Measurements from ENCODE around the gene ITSN1. TPM values are rescaled to one million over a fixed set of nuclear protein-coding genes. Genes with fewer than 3 reads are reported as not detected.
A peak's percentile ranks its signal among the peaks of the same experiment; 100 is the strongest.

ITSN1 gene
- total RNA-seq, 2 experiments from 2014 or later, result 2.2 to 2.6 TPM

- Mint-ChIP-seq H3K27ac (no peak overlapping the region), H3K27me3 (ENCODE audit: low read depth) (no peaks in the 10 kb centered on the region), H3K9me3 (no peaks in the 10 kb centered on the region), H3K4me3 (peak overlapping the region; percentile 57), H3K4me1 (ENCODE audit: low read depth) (peaks cover 11% of the 10 kb centered on the region), H3K36me3 (ENCODE audit: low read depth) (no peaks in the 10 kb centered on the region)
- DNase-seq, result no peak
- CTCF ChIA-PET, result interaction anchor here (0.6 to 1.1 kb wide), 4 partner anchors 46 to 289 kb away, joined by 3 to 5 read pairs (median 3); no protein-coding TSS in a partner anchor
- intact Hi-C loops (cut with micrococcal nuclease), result no loop called here
Measured at GRCh38 chr21:33895356-33895755, 253.1 kb downstream of the ITSN1 start.

- H3K9me3 Mint-ChIP-seq, result no peaks in the 10 kb centered on the region
- no peak overlapping the region for H3K27ac Mint-ChIP-seq
- intact Hi-C loops (cut with micrococcal nuclease), result no loop called here
- no peak for DNase-seq
- H3K27me3 Mint-ChIP-seq (ENCODE audit: low read depth), result no peaks in the 10 kb centered on the region
- H3K36me3 Mint-ChIP-seq (ENCODE audit: low read depth), result peaks cover 4% of the 10 kb centered on the region
- H3K4me3 Mint-ChIP-seq, result no peak overlapping the region
- CTCF ChIA-PET, result interaction anchor here (0.7 kb wide), 1 partner anchor 291 kb away, joined by 3 read pairs; no protein-coding TSS in a partner anchor
- peaks cover 11% of the 10 kb centered on the region for H3K4me1 Mint-ChIP-seq (ENCODE audit: low read depth)
Measured at GRCh38 chr21:33896691-33897090, 254.4 kb downstream of the ITSN1 start.

- intact Hi-C loops (cut with micrococcal nuclease), result no loop called here
- Mint-ChIP-seq H3K4me1 (ENCODE audit: low read depth) (peaks cover 11% of the 10 kb centered on the region), H3K36me3 (ENCODE audit: low read depth) (peaks cover 6% of the 10 kb centered on the region), H3K27ac (no peak overlapping the region), H3K4me3 (no peak overlapping the region), H3K9me3 (no peaks in the 10 kb centered on the region), H3K27me3 (ENCODE audit: low read depth) (no peaks in the 10 kb centered on the region)
- CTCF ChIA-PET, result no interaction called here
- DNase-seq, result no peak
Measured at GRCh38 chr21:33897098-33897497, 254.8 kb downstream of the ITSN1 start.

- H3K27me3 Mint-ChIP-seq (ENCODE audit: low read depth), result no peaks in the 10 kb centered on the region
- DNase-seq, result no peak
- H3K27ac Mint-ChIP-seq, result no peak overlapping the region
- peaks cover 11% of the 10 kb centered on the region for H3K4me1 Mint-ChIP-seq (ENCODE audit: low read depth)
- H3K4me3 Mint-ChIP-seq, result no peak overlapping the region
- intact Hi-C loops (cut with micrococcal nuclease), result no loop called here
- peaks cover 10% of the 10 kb centered on the region for H3K36me3 Mint-ChIP-seq (ENCODE audit: low read depth)
- H3K9me3 Mint-ChIP-seq, result no peaks in the 10 kb centered on the region
- CTCF ChIA-PET, result interaction anchor here (0.7 kb wide), 1 partner anchor 470 kb away, joined by 4 read pairs; no protein-coding TSS in a partner anchor
Measured at GRCh38 chr21:33897739-33898138, 255.4 kb downstream of the ITSN1 start.

- CTCF ChIA-PET, result no interaction called here
- Mint-ChIP-seq H3K4me1 (ENCODE audit: low read depth) (peaks cover 11% of the 10 kb centered on the region), H3K27me3 (ENCODE audit: low read depth) (no peaks in the 10 kb centered on the region)
Measured at GRCh38 chr21:33898586-33898985, 256.3 kb downstream of the ITSN1 start.

GRCh38 chr21:33899199-33899598, 256.9 kb downstream of the ITSN1 start:
- Mint-ChIP-seq H3K4me3 (no peak overlapping the region), H3K27me3 (ENCODE audit: low read depth) (no peaks in the 10 kb centered on the region), H3K4me1 (ENCODE audit: low read depth) (peaks cover 11% of the 10 kb centered on the region), H3K36me3 (ENCODE audit: low read depth) (peaks cover 17% of the 10 kb centered on the region), H3K27ac (no peak overlapping the region), H3K9me3 (no peaks in the 10 kb centered on the region)
- no peak for DNase-seq
- CTCF ChIA-PET, result no interaction called here
- intact Hi-C loops (cut with micrococcal nuclease), result no loop called here

More at GRCh38 chr21:33898586-33898985, 256.3 kb downstream of the ITSN1 start:
- Mint-ChIP-seq H3K4me3 (no peak overlapping the region), H3K27ac (no peak overlapping the region), H3K36me3 (ENCODE audit: low read depth) (peaks cover 17% of the 10 kb centered on the region), H3K9me3 (no peaks in the 10 kb centered on the region)
- DNase-seq, result no peak
- intact Hi-C loops (cut with micrococcal nuclease), result no loop called here

- peak; percentile 23 for DNase-seq
- intact Hi-C loops (cut with micrococcal nuclease), result no loop called here
- Mint-ChIP-seq H3K4me1 (ENCODE audit: low read depth) (no peaks in the 10 kb centered on the region), H3K9me3 (no peaks in the 10 kb centered on the region), H3K27me3 (ENCODE audit: low read depth) (no peaks in the 10 kb centered on the region), H3K4me3 (no peak overlapping the region), H3K27ac (no peak overlapping the region), H3K36me3 (ENCODE audit: low read depth) (peaks cover 28% of the 10 kb centered on the region)
- CTCF ChIA-PET, result interaction anchor here (0.9 kb wide), 1 partner anchor 296 kb away, joined by 3 read pairs; no protein-coding TSS in a partner anchor
Measured at GRCh38 chr21:33901412-33902288, 259.3 kb downstream of the ITSN1 start.

GRCh38 chr21:33902349-33902748, 260.0 kb downstream of the ITSN1 start:
- H3K9me3 Mint-ChIP-seq, result no peaks in the 10 kb centered on the region
- peaks cover 35% of the 10 kb centered on the region for H3K36me3 Mint-ChIP-seq (ENCODE audit: low read depth)
- H3K4me1 Mint-ChIP-seq (ENCODE audit: low read depth), result no peaks in the 10 kb centered on the region
- DNase-seq, result no peak
- H3K27me3 Mint-ChIP-seq (ENCODE audit: low read depth), result no peaks in the 10 kb centered on the region
- intact Hi-C loops (cut with micrococcal nuclease), result no loop called here
- no peak overlapping the region for H3K27ac Mint-ChIP-seq
- no peak overlapping the region for H3K4me3 Mint-ChIP-seq
- CTCF ChIA-PET, result interaction anchor here (0.6 to 1.1 kb wide), 3 partner anchors 21 to 296 kb away, joined by 3 to 4 read pairs (median 3); no protein-coding TSS in a partner anchor

- Mint-ChIP-seq H3K9me3 (no peaks in the 10 kb centered on the region), H3K27ac (no peak overlapping the region), H3K4me3 (no peak overlapping the region), H3K27me3 (ENCODE audit: low read depth) (no peaks in the 10 kb centered on the region), H3K36me3 (ENCODE audit: low read depth) (peaks cover 44% of the 10 kb centered on the region), H3K4me1 (ENCODE audit: low read depth) (peaks cover 4% of the 10 kb centered on the region)
- intact Hi-C loops (cut with micrococcal nuclease), result no loop called here
- no peak for DNase-seq
- CTCF ChIA-PET, result interaction anchor here (0.6 kb wide), 2 partner anchors 316 to 1166 kb away, joined by 3 read pairs; no protein-coding TSS in a partner anchor
Measured at GRCh38 chr21:33904041-33904440, 261.7 kb downstream of the ITSN1 start.

- Mint-ChIP-seq H3K9me3 (no peaks in the 10 kb centered on the region), H3K36me3 (ENCODE audit: low read depth) (peaks cover 45% of the 10 kb centered on the region), H3K27me3 (ENCODE audit: low read depth) (no peaks in the 10 kb centered on the region), H3K27ac (no peak overlapping the region), H3K4me1 (ENCODE audit: low read depth) (peaks cover 17% of the 10 kb centered on the region), H3K4me3 (no peak overlapping the region)
- DNase-seq, result no peak
- CTCF ChIA-PET, result no interaction called here
- intact Hi-C loops (cut with micrococcal nuclease), result no loop called here
Measured at GRCh38 chr21:33908760-33909159, 266.5 kb downstream of the ITSN1 start.

- intact Hi-C loops (cut with micrococcal nuclease), result no loop called here
- Mint-ChIP-seq H3K27ac (no peak overlapping the region), H3K4me1 (ENCODE audit: low read depth) (peaks cover 25% of the 10 kb centered on the region), H3K36me3 (ENCODE audit: low read depth) (peaks cover 46% of the 10 kb centered on the region), H3K9me3 (no peaks in the 10 kb centered on the region), H3K27me3 (ENCODE audit: low read depth) (no peaks in the 10 kb centered on the region), H3K4me3 (no peak overlapping the region)
- CTCF ChIA-PET, result no interaction called here
- DNase-seq, result no peak
Measured at GRCh38 chr21:33909756-33910155, 267.5 kb downstream of the ITSN1 start.

- intact Hi-C loops (cut with micrococcal nuclease), result loop anchor here (2.0 kb wide), 1 partner anchor 23 kb away; no protein-coding TSS in a partner anchor
- no peak for DNase-seq
- Mint-ChIP-seq H3K9me3 (no peaks in the 10 kb centered on the region), H3K27ac (peak overlapping the region; percentile 39), H3K36me3 (ENCODE audit: low read depth) (peaks cover 22% of the 10 kb centered on the region), H3K4me3 (peak overlapping the region; percentile 98), H3K27me3 (ENCODE audit: low read depth) (no peaks in the 10 kb centered on the region), H3K4me1 (ENCODE audit: low read depth) (peaks cover 32% of the 10 kb centered on the region)
- CTCF ChIA-PET, result interaction anchor here (1.4 to 2.3 kb wide), 2 partner anchors 10 to 93 kb away, joined by 3 to 11 read pairs; no protein-coding TSS in a partner anchor
Measured at GRCh38 chr21:33914188-33914587, 271.9 kb downstream of the ITSN1 start.

Measured in activated naive CD4-positive, alpha-beta T cell treated with anti-CD3 and anti-CD28 coated beads for 36 hours (primary cell).